GM19324 (cell line): ENCODE results near the gene IGFN1.

Experiments
- ATAC-seq: cut with Tn5 transposase; IDR thresholded peaks from one replicate; pipeline ENCODE4 v1.9.1; 2021; ENCODE audit warnings: mild to moderate bottlenecking, moderate library complexity; ENCODE audit not compliant: unreplicated experiment, low FRiP score

Gene IGFN1

GRCh38 chr1:201261771-201262547 is 71.3 kb downstream of the IGFN1 start:
- ATAC-seq = no peak

DNA sequence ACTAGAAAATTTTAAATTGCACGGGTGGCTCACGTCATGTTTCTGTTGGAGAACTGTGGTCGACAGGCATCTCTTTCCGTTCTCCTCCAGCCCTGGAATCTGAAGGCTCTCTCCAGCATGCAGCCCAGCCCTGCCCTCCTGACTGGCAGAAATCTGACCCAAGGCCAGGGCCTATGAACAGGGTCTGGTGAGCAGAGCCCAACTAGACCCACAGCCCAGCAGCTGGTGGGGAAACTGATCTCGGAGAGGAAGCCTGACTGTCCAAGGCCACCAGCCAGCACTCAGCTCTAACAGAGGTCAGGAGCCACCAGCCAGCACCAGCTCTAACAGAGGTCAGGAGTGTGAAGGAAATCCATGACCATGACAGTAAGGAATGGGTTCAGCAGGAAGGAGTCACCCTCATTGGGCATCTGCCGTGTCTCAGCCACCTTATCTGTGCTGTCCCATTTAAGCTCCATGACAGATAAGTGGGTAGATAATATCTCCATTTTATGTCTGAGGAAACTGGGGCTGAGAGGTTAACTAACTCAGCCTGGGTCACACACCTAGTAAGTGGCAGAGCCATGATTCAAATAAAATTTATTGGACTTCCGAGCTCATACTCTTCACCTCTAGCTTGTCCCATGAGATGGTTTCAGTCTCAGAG is 72.5 kb downstream of the IGFN1 start:
- no peak for ATAC-seq

GRCh38 chr1:201264072-201264471 is 73.4 kb downstream of the IGFN1 start:
- ATAC-seq = no peak

DNA sequence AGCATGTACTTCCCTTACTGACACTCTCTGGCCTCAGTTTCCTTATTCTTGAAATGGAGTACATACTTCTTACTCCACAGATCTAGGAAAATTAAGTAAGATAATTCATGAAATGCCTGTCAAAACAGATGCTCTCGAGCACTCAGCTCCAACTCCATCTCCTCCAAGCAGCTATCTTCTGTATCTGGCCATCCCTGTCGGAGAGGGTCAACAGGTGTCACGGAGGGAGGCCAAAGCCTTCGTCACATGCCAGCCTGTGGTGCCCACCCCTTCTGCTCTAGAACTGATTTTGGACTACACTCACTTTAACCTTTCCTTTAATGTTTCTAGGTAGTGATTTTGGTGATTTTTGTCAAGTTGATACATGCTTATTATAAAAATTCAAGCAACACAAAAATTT is 73.9 kb downstream of the IGFN1 start:
- no peak for ATAC-seq

- no peak for ATAC-seq
These were observed 75.1 kb downstream of the IGFN1 start for GRCh38 chr1:201265756-201266155.

GRCh38 chr1:201266276-201266675 is 75.7 kb downstream of the IGFN1 start:
- ATAC-seq = no peak

- no peak for ATAC-seq
These were observed 76.2 kb downstream of the IGFN1 start for GRCh38 chr1:201266774-201267173.

DNA sequence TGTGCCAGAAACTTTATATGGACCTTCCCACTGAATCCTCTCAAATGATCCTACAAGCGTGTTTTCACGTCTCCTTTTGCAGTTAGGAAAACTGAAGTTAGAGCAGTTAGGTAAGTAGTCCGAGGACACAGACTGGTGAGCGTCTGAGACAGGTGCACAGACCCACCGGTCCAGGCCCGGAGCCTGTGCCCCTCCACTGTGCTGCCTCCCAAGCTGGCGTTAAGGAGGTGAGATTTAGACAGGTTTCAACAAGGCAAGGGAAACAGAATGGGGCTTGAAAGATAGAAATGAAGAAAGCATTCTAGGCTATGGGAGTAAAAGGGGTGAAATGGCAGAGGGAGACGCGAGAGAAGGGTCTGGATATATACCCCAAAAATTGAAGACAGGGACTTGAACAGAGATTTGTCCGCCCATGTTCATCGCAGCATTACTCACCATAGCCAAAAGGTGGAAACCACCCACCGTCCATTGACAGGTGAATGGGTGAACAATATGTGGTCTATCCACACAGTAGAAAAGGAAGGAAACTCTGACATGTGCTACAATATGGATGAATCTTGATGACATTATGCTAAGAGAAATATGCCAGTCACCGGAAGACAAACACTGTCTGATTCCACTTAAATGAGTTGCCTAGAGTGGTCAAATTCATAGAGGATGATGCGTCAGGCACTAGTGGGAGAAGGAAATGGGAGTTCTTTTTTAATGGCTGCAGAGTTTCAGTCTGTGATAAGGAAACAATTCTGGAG is 77.0 kb downstream of the IGFN1 start:
- ATAC-seq = no peak

- ATAC-seq = no peak
These were observed 78.1 kb downstream of the IGFN1 start for GRCh38 chr1:201268604-201269151.

DNA sequence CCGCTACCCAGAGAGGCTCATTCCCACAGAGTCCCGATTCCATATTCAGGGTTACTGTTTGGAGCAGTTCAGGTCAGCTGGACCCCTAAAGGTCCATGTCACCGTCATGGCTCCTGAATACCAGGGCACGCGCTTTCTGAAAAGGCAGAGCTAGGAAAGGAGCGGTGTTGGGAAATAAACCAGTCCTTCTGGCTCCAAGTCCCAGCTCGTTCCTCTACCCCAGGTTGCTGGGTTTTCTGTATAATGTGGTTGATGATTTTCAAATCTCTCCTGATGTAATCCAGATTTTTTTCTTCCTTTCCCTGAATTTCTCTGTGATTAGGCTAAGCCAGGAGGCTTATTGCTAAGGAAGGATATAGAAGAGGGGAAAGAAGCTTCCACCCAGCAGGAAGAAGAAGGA is 78.7 kb downstream of the IGFN1 start:
- ATAC-seq = no peak

GRCh38 chr1:201269900-201270410 is 79.3 kb downstream of the IGFN1 start:
- no peak for ATAC-seq

GRCh38 chr1:201270616-201271390 is 80.2 kb downstream of the IGFN1 start:
- ATAC-seq = no peak

DNA sequence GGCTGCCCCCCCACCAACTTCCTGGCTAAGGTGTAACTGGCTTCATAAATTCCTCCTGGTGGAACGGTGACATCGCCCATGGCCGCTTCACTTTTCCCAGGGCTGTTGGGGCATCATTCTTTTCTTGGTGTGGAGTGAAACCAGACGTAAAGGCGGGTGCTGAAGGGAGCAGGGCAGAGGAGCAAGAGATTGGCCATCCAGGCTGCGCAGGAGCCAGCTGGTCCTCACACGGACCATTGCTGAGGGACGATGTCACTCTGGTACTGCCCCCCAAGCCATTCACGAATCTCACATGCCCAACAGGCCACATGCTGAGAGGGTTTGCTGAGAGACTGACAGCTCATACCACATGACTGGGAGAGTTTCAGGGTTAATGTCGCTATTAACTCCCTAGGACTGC is 82.2 kb downstream of the IGFN1 start:
- no peak for ATAC-seq

DNA sequence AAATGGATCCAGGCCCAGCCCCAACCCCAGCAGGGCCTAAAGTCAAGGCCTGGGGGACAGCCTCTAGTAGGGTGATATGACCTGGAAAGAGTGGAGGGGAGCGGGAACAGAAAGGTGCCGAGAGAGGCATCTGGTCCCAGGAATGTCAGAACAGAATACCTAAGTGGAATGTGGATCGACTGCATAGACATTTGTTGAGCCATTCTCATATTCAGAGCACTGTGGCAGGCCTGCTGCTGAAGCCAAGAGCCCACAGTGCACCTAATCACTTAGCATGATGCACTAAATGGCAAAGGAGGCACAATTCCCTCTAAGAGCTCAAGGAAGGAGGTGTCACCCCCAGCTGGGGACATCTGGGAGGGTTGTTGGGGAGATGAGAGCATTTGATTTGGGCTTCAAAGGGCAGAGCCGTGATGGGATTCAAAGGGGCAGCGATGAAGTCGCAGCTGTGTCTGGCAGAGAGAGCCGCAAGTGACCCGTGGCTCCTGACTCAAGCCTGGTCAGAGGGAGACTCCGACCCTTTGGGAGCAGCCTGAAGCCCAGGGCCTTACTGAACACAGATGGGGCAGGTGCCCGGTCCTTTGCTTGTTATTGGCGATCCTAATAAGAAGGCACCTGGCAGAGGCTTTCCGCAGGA is 84.1 kb downstream of the IGFN1 start:
- no peak for ATAC-seq

DNA sequence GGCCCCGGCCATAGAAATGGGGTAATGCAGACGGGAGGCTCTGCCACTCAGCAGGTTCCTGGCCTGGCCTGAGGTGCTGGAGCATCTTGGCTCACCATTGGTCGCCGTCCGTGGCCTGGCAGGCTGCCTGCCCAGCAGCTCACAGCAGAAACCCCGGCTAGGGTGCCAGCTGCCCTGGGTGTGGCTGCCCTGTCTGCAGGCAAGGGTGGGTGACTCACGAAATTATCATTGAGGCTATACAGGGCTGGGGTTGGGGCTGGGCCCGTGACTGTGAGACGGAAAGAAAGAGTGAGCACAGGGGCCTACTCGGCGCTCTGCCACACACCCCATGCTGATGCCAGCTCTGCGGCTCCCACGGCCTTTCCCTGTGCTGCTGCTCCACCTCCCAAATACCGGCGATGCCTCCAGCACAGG is 84.6 kb downstream of the IGFN1 start:
- ATAC-seq = no peak

GRCh38 chr1:201276891-201277290 is 86.3 kb downstream of the IGFN1 start:
- no peak for ATAC-seq

GRCh38 chr1:201277441-201277840 is 86.8 kb downstream of the IGFN1 start:
- no peak for ATAC-seq
